HG03342 (cell line): ENCODE data around the gene NEK8.

Source experiments
- ATAC-seq: cut with Tn5 transposase; IDR thresholded peaks from one replicate; pipeline ENCODE4 v1.9.1; 2021; ENCODE audit warnings: mild to moderate bottlenecking, moderate library complexity; ENCODE audit not compliant: unreplicated experiment

Gene NEK8

GRCh38 chr17:28728364-28729200, at the start of gene NEK8:
Gene NEK8 (plus strand): TSS chr17:28728788. CDS start chr17:28728814, 26 bp downstream.
- peak; percentile 34 for ATAC-seq

GRCh38 chr17:28682655-28683054, 45.9 kb upstream of the NEK8 start:
- no peak for ATAC-seq

GRCh38 chr17:28684963-28685362, 43.6 kb upstream of the NEK8 start:
- ATAC-seq = no peak

GRCh38 chr17:28685366-28685765, 43.2 kb upstream of the NEK8 start:
- ATAC-seq = no peak

GRCh38 chr17:28686296-28686695, 42.3 kb upstream of the NEK8 start:
- ATAC-seq = no peak

GRCh38 chr17:28688481-28688880, 40.1 kb upstream of the NEK8 start:
- no peak for ATAC-seq

- no peak for ATAC-seq
Observed at GRCh38 chr17:28689011-28689410, 39.6 kb upstream of the NEK8 start.

- ATAC-seq = no peak
Observed at GRCh38 chr17:28693869-28694268, 34.7 kb upstream of the NEK8 start.

GRCh38 chr17:28698253-28698941, 30.2 kb upstream of the NEK8 start:
- no peak for ATAC-seq

GRCh38 chr17:28700278-28700677, 28.3 kb upstream of the NEK8 start:
- no peak for ATAC-seq

- ATAC-seq = no peak
Observed at GRCh38 chr17:28700830-28701492, 27.6 kb upstream of the NEK8 start.

GRCh38 chr17:28702026-28702751, 26.4 kb upstream of the NEK8 start:
- ATAC-seq = no peak

GRCh38 chr17:28702752-28703150, 25.8 kb upstream of the NEK8 start:
- ATAC-seq = no peak

- no peak for ATAC-seq
Observed at GRCh38 chr17:28703552-28704218, 24.9 kb upstream of the NEK8 start.

GRCh38 chr17:28704219-28704858, 24.2 kb upstream of the NEK8 start:
- ATAC-seq = no peak

- ATAC-seq = no peak
Observed at GRCh38 chr17:28705074-28705659, 23.4 kb upstream of the NEK8 start.

GRCh38 chr17:28705728-28706334, 22.8 kb upstream of the NEK8 start:
- no peak for ATAC-seq

- ATAC-seq = no peak
Observed at GRCh38 chr17:28706471-28707338, 21.9 kb upstream of the NEK8 start.
